HCT116 (cell line): Measurements from ENCODE around the gene PIM3. TPM values are rescaled to one million over a fixed set of nuclear protein-coding genes. Genes with fewer than 3 reads are reported as not detected.

Source experiments
- ATAC-seq: fragments of 200-7000 bp; cut with Tn5 transposase; 2 replicates; pipeline ENCODE4 v1.9.1; 2020; ENCODE audit warnings: mild to moderate bottlenecking, moderate library complexity
- BruUV-seq: library from RNA; stranded (reverse); fragments of 400-500 nt; replicated peaks from 2 replicates; lab custom pipeline; 2021; lab: Mats Ljungman, UMichigan
- CTCF ChIA-PET: fragments of 300-600 bp; sonication (Branson Sonifier 250); formaldehyde crosslinking; loops from one replicate; lab custom pipeline; 2021; ENCODE audit warnings: antibody characterized with exemption; lab: Charles Lee
- POLR2A ChIA-PET: fragments of 300-600, 350-600 bp; sonication (Branson Sonifier 250); formaldehyde crosslinking; loops from one replicate; lab custom pipeline; 2021; ENCODE audit warnings: antibody characterized with exemption; lab: Charles Lee
- RAD21 ChIA-PET, 2 experiments: fragments of 300-600 bp; sonication (Branson Sonifier 250); formaldehyde crosslinking; loops; one replicate each; lab custom pipeline; 2023; ENCODE audit warnings: low total read pairs in 2 of 2; ENCODE audit not compliant: uncharacterized antibody in 2 of 2, unreplicated experiment in 2 of 2, low non-redundant PET in 1 of 2; lab: Charles Lee
- DNase-seq: peaks from one replicate; pipeline ENCODE4 v3.0.0-alpha.2; 2010; ENCODE audit warnings: low read depth, low spot score
- H2AFZ ChIP-seq: fragments of 200-600 bp; shearing (Covaris generic), sonication (generic); 2 replicates; pipeline ENCODE4 v1.6.1; 2017; ENCODE audit warnings: low read depth, mixed run types, mixed read lengths, antibody characterized with exemption, low read length; ENCODE audit not compliant: poor library complexity, severe bottlenecking
- H3K27ac ChIP-seq: 2 replicates; pipeline ENCODE4 v1.5.1; 2012; ENCODE audit warnings: low read depth, low read length
- H3K27me3 ChIP-seq: fragments of 200-600 bp; sonication (generic); 2 replicates; pipeline ENCODE4 v1.6.1; 2016; ENCODE audit warnings: mixed run types, low read length, mixed read lengths; ENCODE audit not compliant: insufficient read depth
- H3K36me3 ChIP-seq, 2 experiments: fragments of 200-500 bp in 1 of 2; fragments of 200-600 bp in 1 of 2; sonication (Bioruptor generic) in 1 of 2; sonication (generic) in 1 of 2; 2 replicates each; pipeline versions ENCODE4 v1.5.1 to v1.6.1; 2014 to 2016; ENCODE audit warnings: low read length in 2 of 2, inconsistent platforms in 1 of 2, mixed read lengths in 1 of 2, mixed run types in 1 of 2; ENCODE audit not compliant: insufficient read depth in 2 of 2, control insufficient read depth in 1 of 2
- H3K4me1 ChIP-seq, 2 experiments: fragments of 200-600 bp in 1 of 2; sonication (generic) in 1 of 2; 2 replicates each; pipeline versions ENCODE4 v1.5.1 to v1.6.1; 2012 to 2017; ENCODE audit warnings: low read length in 2 of 2, inconsistent platforms in 1 of 2, mild to moderate bottlenecking in 1 of 2, mixed read lengths in 1 of 2, mixed run types in 1 of 2, moderate library complexity in 1 of 2; ENCODE audit not compliant: insufficient read depth in 2 of 2, control insufficient read depth in 1 of 2
- H3K4me2 ChIP-seq: fragments of 200-600 bp; sonication (generic); 2 replicates; pipeline ENCODE4 v1.6.1; 2017; ENCODE audit warnings: mixed run types, low read length, mixed read lengths
- H3K4me3 ChIP-seq, 2 experiments: fragments of 200-600 bp in 1 of 2; sonication (generic) in 1 of 2; replicated peaks in 1 of 2; 2 replicates each; pipeline ENCODE4 v1.5.1; 2011 to 2016; ENCODE audit warnings: low read length in 2 of 2, control low read depth in 1 of 2, low read depth in 1 of 2, mild to moderate bottlenecking in 1 of 2, mixed read lengths in 1 of 2, mixed run types in 1 of 2
- H3K79me2 ChIP-seq: fragments of 200-600 bp; sonication (generic); 2 replicates; pipeline ENCODE4 v1.6.1; 2017; ENCODE audit warnings: mild to moderate bottlenecking, mixed run types, low read length, moderate library complexity, mixed read lengths; ENCODE audit not compliant: insufficient read depth
- H3K9ac ChIP-seq: fragments of 200-600 bp; sonication (generic); 2 replicates; pipeline ENCODE4 v1.6.1; 2016; ENCODE audit warnings: low read length, mixed read lengths
- H3K9me2 ChIP-seq: fragments of 200-600 bp; sonication (generic), shearing (Covaris generic); 2 replicates; pipeline ENCODE4 v1.6.1; 2017; ENCODE audit warnings: mixed run types, mild to moderate bottlenecking, moderate library complexity; ENCODE audit not compliant: insufficient read depth
- H3K9me3 ChIP-seq, 2 experiments: fragments of 200-500 bp in 1 of 2; fragments of 200-600 bp in 1 of 2; sonication (Bioruptor generic) in 1 of 2; sonication (generic) in 1 of 2; 2 replicates each; pipeline ENCODE4 v1.6.1; 2014 to 2017; ENCODE audit warnings: low read length in 2 of 2, mixed read lengths in 2 of 2, inconsistent platforms in 1 of 2, low read depth in 1 of 2, mild to moderate bottlenecking in 1 of 2, mixed run types in 1 of 2, moderate library complexity in 1 of 2; ENCODE audit not compliant: control insufficient read depth in 1 of 2, insufficient read depth in 1 of 2
- H4K20me1 ChIP-seq: fragments of 200-600 bp; sonication (generic), shearing (Covaris generic); 2 replicates; pipeline ENCODE4 v1.6.1; 2017; ENCODE audit warnings: mixed run types, mild to moderate bottlenecking, moderate library complexity; ENCODE audit not compliant: insufficient read depth
- EZH2 ChIP-seq: fragments of 200-600 bp; sonication (generic); IDR thresholded peaks from 2 replicates; pipeline ENCODE4 v1.6.1; 2017; ENCODE audit warnings: antibody characterized with exemption, mixed run types
- EZH2phosphoT487 ChIP-seq: fragments of 200-600 bp; IDR thresholded peaks from 2 replicates; pipeline ENCODE4 v1.6.1; 2018; ENCODE audit warnings: antibody characterized with exemption, borderline replicate concordance
- FOSL1 ChIP-seq: IDR thresholded peaks from 2 replicates; pipeline ENCODE4 v1.6.1; 2012; ENCODE audit warnings: low read depth
- POLR2AphosphoS5 ChIP-seq: IDR thresholded peaks from 2 replicates; pipeline ENCODE4 v1.6.1; 2011; ENCODE audit warnings: mild to moderate bottlenecking, low read depth, low read length, moderate library complexity
- RAD21 ChIP-seq: IDR thresholded peaks from 2 replicates; pipeline ENCODE4 v1.6.1; 2012; ENCODE audit warnings: low read depth, mild to moderate bottlenecking
- SIN3A ChIP-seq: IDR thresholded peaks from 2 replicates; pipeline ENCODE4 v1.6.1; 2012; ENCODE audit warnings: low read depth
- ZFX ChIP-seq: fragments of 450-650 bp; IDR thresholded peaks from 2 replicates; pipeline ENCODE4 v1.6.1; 2017
- intact Hi-C: fragments of 100-400 bp; cut with micrococcal nuclease; formaldehyde crosslinking; loops from 2 replicates; pipeline ENCODE4 v1.10.0; 2022
- total RNA-seq: library from RNA; stranded (reverse); gene quantifications from one replicate; pipeline ENCODE4 v1.2.1, GENCODE V29; 2021; ENCODE audit not compliant: unreplicated experiment
- TF ChIP-seq, protein P1 (sequence below): IDR thresholded peaks from 2 replicates; pipeline ENCODE4 v1.6.1; 2011; ENCODE audit warnings: mild to moderate bottlenecking, low read length, moderate library complexity; ENCODE audit not compliant: insufficient replicate concordance; ENCODE audit errors: extremely low read depth

Gene PIM3
- total RNA-seq, 1 experiment from 2014 or later: 116 TPM

DNA sequence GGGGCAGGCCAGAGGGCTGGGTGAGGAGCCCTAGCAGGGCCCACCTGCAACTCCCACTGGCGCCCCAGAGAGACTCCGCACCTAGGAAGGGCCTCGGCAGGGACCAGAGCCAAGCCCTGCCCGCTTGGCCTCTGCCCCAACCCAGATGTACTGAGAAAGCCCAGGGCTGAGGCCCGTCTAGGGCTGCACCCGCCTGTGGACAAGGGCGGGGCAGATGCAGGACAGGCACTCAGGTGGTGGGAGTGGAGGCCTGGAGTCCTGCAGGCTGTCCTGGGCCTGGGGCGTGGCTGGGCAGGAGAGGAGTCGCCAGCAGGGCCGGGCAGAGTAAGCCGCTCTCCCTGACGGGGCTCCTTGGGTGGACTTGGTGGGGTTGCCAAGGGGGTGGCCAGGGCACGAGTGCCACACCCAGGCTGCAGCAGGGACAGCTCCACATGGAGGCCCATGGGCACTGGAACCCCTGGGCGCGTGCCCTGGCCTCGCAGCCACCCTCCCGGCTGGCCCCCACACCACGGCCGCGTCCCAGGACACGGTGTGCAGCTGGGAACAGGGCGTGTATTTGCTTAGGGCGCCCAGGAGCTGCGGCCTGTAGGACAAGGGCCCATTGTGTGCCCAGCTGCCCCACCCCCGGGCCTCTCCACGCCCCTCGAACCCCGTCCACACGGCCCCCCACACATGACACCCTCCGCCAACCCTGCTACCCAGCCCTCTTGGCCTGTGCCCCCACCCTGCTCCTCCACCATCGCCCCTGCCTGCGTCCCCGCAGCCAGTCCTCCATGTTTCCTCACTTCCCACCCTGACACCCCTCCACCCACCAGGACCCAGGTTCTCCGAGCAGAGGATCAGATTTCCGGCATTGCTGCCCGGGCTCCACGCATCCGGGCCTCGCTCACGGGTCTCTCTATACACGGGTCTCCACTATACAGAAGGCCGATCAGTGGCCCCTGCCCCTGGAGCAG, 11.3 kb upstream of the PIM3 start:
- Histone ChIP-seq H3K4me2 (peak overlapping the region; percentile 48), H3K27me3 (no peaks in the 10 kb centered on the region), H3K36me3 (no peaks in the 10 kb centered on the region), H3K4me3 (no peak overlapping the region), H3K9ac (peak overlapping the region; percentile 31), H3K27ac (peak overlapping the region; percentile 62; the same call in 1 of the 2 replicates), H3K9me2 (no peaks in the 10 kb centered on the region), H3K79me2 (no peaks in the 10 kb centered on the region), H2AFZ (no peak overlapping the region), H4K20me1 (no peaks in the 10 kb centered on the region), H3K9me3 (no peaks in the 10 kb centered on the region), H3K4me1 (peaks cover 44 to 66% of the 10 kb centered on the region in 2 experiments)
- intact Hi-C loops: no loop called here
- RAD21 ChIA-PET: no interaction called here
- peak; percentile 49 for ATAC-seq
- POLR2A ChIA-PET: no interaction called here
- CTCF ChIA-PET: no interaction called here
- no TSS peak for BruUV-seq
- DNase-seq: no peak
- TF ChIP-seq ZFX (peak; percentile 28; the same call in 1 of the 2 replicates), FOSL1 (no peak), EZH2phosphoT487 (no peak), POLR2AphosphoS5 (no peak), RAD21 (no peak), SIN3A (no peak), EZH2 (no peak)
- TF ChIP-seq, protein P1, sequence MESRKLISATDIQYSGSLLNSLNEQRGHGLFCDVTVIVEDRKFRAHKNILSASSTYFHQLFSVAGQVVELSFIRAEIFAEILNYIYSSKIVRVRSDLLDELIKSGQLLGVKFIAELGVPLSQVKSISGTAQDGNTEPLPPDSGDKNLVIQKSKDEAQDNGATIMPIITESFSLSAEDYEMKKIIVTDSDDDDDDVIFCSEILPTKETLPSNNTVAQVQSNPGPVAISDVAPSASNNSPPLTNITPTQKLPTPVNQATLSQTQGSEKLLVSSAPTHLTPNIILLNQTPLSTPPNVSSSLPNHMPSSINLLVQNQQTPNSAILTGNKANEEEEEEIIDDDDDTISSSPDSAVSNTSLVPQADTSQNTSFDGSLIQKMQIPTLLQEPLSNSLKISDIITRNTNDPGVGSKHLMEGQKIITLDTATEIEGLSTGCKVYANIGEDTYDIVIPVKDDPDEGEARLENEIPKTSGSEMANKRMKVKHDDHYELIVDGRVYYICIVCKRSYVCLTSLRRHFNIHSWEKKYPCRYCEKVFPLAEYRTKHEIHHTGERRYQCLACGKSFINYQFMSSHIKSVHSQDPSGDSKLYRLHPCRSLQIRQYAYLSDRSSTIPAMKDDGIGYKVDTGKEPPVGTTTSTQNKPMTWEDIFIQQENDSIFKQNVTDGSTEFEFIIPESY: no peak
- TF ChIP-seq, all 23 proteins: peak for 1
